Liver (tissue), 9 donors: ENCODE data around the gene CSPG4. TPM values are rescaled to one million over a fixed set of nuclear protein-coding genes. Genes with fewer than 3 reads are reported as not detected.

ENCODE experiments used
- DNase-seq: peaks from one replicate; pipeline ENCODE4 v3.0.0-alpha.2; 2017; ENCODE audit warnings: low spot score
- H3K27ac ChIP-seq, 2 donors: one replicate each; pipeline ENCODE4 v1.7.0; 2013; ENCODE audit warnings: inconsistent platforms in 2 of 2, low read length in 2 of 2, control low read depth in 1 of 2, low read depth in 1 of 2, mild to moderate bottlenecking in 1 of 2
- H3K27me3 ChIP-seq, 4 donors: one replicate each; pipeline versions ENCODE4 v1.6.1 to v1.7.0; 2013; ENCODE audit warnings: low read length in 3 of 4, inconsistent platforms in 1 of 4, mild to moderate bottlenecking in 1 of 4, moderate library complexity in 1 of 4; ENCODE audit not compliant: control insufficient read depth in 4 of 4, insufficient read depth in 4 of 4
- H3K36me3 ChIP-seq, 4 donors: one replicate each; pipeline versions ENCODE4 v1.6.1 to v1.7.0; 2013; ENCODE audit warnings: low read length in 3 of 4, mild to moderate bottlenecking in 3 of 4, low read depth in 1 of 4, moderate library complexity in 1 of 4; ENCODE audit not compliant: control insufficient read depth in 4 of 4, insufficient read depth in 3 of 4
- H3K4me1 ChIP-seq, 4 donors: one replicate each; pipeline versions ENCODE4 v1.6.1 to v1.7.0; 2013; ENCODE audit warnings: low read length in 3 of 4, mild to moderate bottlenecking in 3 of 4, moderate library complexity in 1 of 4; ENCODE audit not compliant: control insufficient read depth in 4 of 4, insufficient read depth in 4 of 4
- H3K4me3 ChIP-seq, 3 donors: one replicate each; pipeline versions ENCODE4 v1.6.1 to v1.7.0; 2013; ENCODE audit warnings: low read length in 3 of 3, control low read depth in 1 of 3, low read depth in 1 of 3, mild to moderate bottlenecking in 1 of 3
- H3K9ac ChIP-seq, 2 donors: one replicate each; pipeline ENCODE4 v1.7.0; 2013; ENCODE audit warnings: low read length in 2 of 2, mild to moderate bottlenecking in 2 of 2, moderate library complexity in 2 of 2, control low read depth in 1 of 2, low read depth in 1 of 2
- H3K9me3 ChIP-seq, 4 donors: one replicate each; pipeline versions ENCODE4 v1.6.1 to v1.7.0; 2013; ENCODE audit warnings: low read length in 3 of 4; ENCODE audit not compliant: control insufficient read depth in 4 of 4
- FOXA1 ChIP-seq: IDR thresholded peaks from 2 replicates; pipeline ENCODE4 v1.6.1; 2016; ENCODE audit warnings: antibody characterized with exemption
- HNF4A ChIP-seq, 2 donors: conservative IDR thresholded peaks; 2 replicates each; pipeline ENCODE4 v1.6.1; 2016; ENCODE audit warnings: antibody characterized with exemption in 2 of 2, mild to moderate bottlenecking in 2 of 2
- HNF4G ChIP-seq: IDR thresholded peaks from 2 replicates; pipeline ENCODE4 v1.6.1; 2016; ENCODE audit warnings: antibody characterized with exemption
- JUND ChIP-seq, 2 donors: IDR thresholded peaks; 2 replicates each; pipeline ENCODE4 v1.6.1; 2016; ENCODE audit warnings: antibody characterized with exemption in 2 of 2
- NR2F2 ChIP-seq: IDR thresholded peaks from 2 replicates; pipeline ENCODE4 v1.6.1; 2016; ENCODE audit warnings: antibody characterized with exemption
- RAD21 ChIP-seq, 2 donors: IDR thresholded peaks; 2 replicates each; pipeline ENCODE4 v1.6.1; 2016; ENCODE audit warnings: antibody characterized with exemption in 2 of 2, mild to moderate bottlenecking in 2 of 2
- RXRA ChIP-seq, 2 donors: IDR thresholded peaks; 2 replicates each; pipeline ENCODE4 v1.6.1; 2017 to 2018; ENCODE audit warnings: antibody characterized with exemption in 2 of 2, mild to moderate bottlenecking in 1 of 2
- SP1 ChIP-seq: IDR thresholded peaks from 2 replicates; pipeline ENCODE4 v1.6.1; 2018; ENCODE audit warnings: antibody characterized with exemption, mild to moderate bottlenecking
- YY1 ChIP-seq: IDR thresholded peaks from 2 replicates; pipeline ENCODE4 v1.6.1; 2016; ENCODE audit warnings: antibody characterized with exemption, mild to moderate bottlenecking
- WGBS: extraction: QIAGEN DNeasy Blood & Tissue Kit; methylation state at CpG from one replicate; pipeline ENCODE4 v1.1.7; 2013; 5-methylcytosine and 5-hydroxymethylcytosine counted together
- polyA plus RNA-seq, 2 donors: library from polyadenylated mRNA; stranded (reverse) in 1 of 2; unstranded in 1 of 2; fragments of 200-250 nt in 1 of 2; fragments of >200 nt in 1 of 2; fragmentation: Nextera tagmentation in 1 of 2; extraction: Ambion mirVana in 1 of 2; gene quantifications; one replicate each; pipeline versions ENCODE4 v1.2.1 to v1.2.3, GENCODE V29; 2013 to 2015
- total RNA-seq, 2 donors: library from RNA; depleted of rRNA; stranded (reverse); fragments of >200 nt; gene quantifications; one replicate each; pipeline ENCODE4 v1.2.3, GENCODE V29; 2014
- TF ChIP-seq, protein P1 (sequence below): IDR thresholded peaks from 2 replicates; pipeline ENCODE4 v1.6.1; 2016; ENCODE audit warnings: antibody characterized with exemption
- TF ChIP-seq, protein P2 (sequence below): IDR thresholded peaks from 2 replicates; pipeline ENCODE4 v1.6.1; 2016; ENCODE audit warnings: antibody characterized with exemption
- TF ChIP-seq, protein P3 (sequence below): fragments of 150-350 bp; IDR thresholded peaks from 2 replicates; pipeline ENCODE4 v1.5.1; 2017; ENCODE audit warnings: improper control_type of control experiment, low read depth, low read length; ENCODE audit not compliant: missing input control
- TF ChIP-seq, protein P4 (sequence below): IDR thresholded peaks from 2 replicates; pipeline ENCODE4 v1.6.1; 2016; ENCODE audit warnings: antibody characterized with exemption
- TF ChIP-seq, protein P5 (sequence below): IDR thresholded peaks from 2 replicates; pipeline ENCODE4 v1.6.1; 2016; ENCODE audit warnings: antibody characterized with exemption, mild to moderate bottlenecking
- donor health status: healthy.
- donor health status: healthy.
- donor health status: healthy.
- donor health status: healthy.
- donor health status: healthy.

The CSPG4 gene
- total and polyA plus RNA-seq, 4 donors: 0.07 to 1.5 (median 0.76) TPM

DNA sequence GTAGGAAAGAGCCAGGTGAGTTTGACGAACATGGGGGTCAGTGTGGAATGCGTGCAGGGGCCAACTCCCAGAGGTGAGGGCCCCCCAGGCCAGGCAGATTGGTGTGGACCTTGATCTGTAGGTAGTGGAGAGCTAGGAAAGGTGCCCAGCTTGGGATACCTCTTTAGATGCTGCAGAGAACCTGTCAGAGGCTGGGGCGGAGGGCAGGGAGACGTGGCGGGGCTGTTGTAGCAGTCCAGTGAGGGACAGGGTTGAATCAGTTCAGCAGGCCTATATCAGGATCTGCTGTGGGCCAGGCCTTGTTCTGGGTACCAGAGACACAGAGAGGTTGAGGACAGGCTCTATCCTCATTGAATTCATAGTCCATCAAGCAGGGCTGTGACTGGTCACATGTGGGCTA lies 56.3 kb downstream of the CSPG4 start:
- H3K4me3 ChIP-seq: no peak overlapping the region
- H3K4me1 ChIP-seq: peaks cover 7 to 42% (median 19%) of the 10 kb centered on the region in 4 donors
- no peak overlapping the region for H3K9ac ChIP-seq
- H3K27ac ChIP-seq: no peak overlapping the region
- DNase-seq: no peak
- WGBS: 96% methylated on average over 5 of the region's 5 CpGs
- TF ChIP-seq, protein P1, sequence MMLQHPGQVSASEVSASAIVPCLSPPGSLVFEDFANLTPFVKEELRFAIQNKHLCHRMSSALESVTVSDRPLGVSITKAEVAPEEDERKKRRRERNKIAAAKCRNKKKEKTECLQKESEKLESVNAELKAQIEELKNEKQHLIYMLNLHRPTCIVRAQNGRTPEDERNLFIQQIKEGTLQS: no peak
- no peak for TF ChIP-seq NR2F2
- TF ChIP-seq, protein P2, sequence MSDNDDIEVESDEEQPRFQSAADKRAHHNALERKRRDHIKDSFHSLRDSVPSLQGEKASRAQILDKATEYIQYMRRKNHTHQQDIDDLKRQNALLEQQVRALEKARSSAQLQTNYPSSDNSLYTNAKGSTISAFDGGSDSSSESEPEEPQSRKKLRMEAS: no peak
- TF ChIP-seq, protein P3, sequence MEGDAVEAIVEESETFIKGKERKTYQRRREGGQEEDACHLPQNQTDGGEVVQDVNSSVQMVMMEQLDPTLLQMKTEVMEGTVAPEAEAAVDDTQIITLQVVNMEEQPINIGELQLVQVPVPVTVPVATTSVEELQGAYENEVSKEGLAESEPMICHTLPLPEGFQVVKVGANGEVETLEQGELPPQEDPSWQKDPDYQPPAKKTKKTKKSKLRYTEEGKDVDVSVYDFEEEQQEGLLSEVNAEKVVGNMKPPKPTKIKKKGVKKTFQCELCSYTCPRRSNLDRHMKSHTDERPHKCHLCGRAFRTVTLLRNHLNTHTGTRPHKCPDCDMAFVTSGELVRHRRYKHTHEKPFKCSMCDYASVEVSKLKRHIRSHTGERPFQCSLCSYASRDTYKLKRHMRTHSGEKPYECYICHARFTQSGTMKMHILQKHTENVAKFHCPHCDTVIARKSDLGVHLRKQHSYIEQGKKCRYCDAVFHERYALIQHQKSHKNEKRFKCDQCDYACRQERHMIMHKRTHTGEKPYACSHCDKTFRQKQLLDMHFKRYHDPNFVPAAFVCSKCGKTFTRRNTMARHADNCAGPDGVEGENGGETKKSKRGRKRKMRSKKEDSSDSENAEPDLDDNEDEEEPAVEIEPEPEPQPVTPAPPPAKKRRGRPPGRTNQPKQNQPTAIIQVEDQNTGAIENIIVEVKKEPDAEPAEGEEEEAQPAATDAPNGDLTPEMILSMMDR: no peak
- TF ChIP-seq, protein P4, sequence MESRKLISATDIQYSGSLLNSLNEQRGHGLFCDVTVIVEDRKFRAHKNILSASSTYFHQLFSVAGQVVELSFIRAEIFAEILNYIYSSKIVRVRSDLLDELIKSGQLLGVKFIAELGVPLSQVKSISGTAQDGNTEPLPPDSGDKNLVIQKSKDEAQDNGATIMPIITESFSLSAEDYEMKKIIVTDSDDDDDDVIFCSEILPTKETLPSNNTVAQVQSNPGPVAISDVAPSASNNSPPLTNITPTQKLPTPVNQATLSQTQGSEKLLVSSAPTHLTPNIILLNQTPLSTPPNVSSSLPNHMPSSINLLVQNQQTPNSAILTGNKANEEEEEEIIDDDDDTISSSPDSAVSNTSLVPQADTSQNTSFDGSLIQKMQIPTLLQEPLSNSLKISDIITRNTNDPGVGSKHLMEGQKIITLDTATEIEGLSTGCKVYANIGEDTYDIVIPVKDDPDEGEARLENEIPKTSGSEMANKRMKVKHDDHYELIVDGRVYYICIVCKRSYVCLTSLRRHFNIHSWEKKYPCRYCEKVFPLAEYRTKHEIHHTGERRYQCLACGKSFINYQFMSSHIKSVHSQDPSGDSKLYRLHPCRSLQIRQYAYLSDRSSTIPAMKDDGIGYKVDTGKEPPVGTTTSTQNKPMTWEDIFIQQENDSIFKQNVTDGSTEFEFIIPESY: no peak
- TF ChIP-seq HNF4A (conservative IDR thresholded peaks at IDR 0.05): no peak
- TF ChIP-seq JUND (IDR thresholded peaks at IDR 0.05): no peak
- no peak for TF ChIP-seq YY1
- TF ChIP-seq, protein P5, sequence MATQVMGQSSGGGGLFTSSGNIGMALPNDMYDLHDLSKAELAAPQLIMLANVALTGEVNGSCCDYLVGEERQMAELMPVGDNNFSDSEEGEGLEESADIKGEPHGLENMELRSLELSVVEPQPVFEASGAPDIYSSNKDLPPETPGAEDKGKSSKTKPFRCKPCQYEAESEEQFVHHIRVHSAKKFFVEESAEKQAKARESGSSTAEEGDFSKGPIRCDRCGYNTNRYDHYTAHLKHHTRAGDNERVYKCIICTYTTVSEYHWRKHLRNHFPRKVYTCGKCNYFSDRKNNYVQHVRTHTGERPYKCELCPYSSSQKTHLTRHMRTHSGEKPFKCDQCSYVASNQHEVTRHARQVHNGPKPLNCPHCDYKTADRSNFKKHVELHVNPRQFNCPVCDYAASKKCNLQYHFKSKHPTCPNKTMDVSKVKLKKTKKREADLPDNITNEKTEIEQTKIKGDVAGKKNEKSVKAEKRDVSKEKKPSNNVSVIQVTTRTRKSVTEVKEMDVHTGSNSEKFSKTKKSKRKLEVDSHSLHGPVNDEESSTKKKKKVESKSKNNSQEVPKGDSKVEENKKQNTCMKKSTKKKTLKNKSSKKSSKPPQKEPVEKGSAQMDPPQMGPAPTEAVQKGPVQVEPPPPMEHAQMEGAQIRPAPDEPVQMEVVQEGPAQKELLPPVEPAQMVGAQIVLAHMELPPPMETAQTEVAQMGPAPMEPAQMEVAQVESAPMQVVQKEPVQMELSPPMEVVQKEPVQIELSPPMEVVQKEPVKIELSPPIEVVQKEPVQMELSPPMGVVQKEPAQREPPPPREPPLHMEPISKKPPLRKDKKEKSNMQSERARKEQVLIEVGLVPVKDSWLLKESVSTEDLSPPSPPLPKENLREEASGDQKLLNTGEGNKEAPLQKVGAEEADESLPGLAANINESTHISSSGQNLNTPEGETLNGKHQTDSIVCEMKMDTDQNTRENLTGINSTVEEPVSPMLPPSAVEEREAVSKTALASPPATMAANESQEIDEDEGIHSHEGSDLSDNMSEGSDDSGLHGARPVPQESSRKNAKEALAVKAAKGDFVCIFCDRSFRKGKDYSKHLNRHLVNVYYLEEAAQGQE: no peak
- no peak for TF ChIP-seq RXRA (IDR thresholded peaks at IDR 0.05)
- no peaks in the 10 kb centered on the region for H3K27me3 ChIP-seq
- H3K36me3 ChIP-seq: peaks cover 0 to 22% (median 10%) of the 10 kb centered on the region in 4 donors
- no peaks in the 10 kb centered on the region for H3K9me3 ChIP-seq

DNA sequence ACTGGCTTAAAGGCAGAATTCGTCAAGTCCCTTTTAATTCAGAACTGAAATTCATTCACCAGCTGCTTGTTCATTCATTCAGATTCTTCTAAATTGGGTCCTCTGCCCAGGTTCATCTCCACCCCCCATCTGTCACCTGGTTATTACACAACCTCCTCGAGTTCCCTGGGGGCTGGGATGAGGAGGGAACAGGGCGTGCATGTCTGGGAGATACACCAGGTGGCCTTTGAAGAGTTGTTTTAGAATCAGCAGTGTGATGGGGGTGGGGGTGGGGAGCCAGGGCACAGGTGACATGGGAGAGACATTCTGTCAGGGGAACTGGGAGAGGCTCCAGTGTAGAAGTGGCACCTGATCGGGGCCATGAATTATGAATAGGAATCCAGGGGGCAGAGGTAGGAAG lies 56.7 kb downstream of the CSPG4 start:
- WGBS: 74% methylated on average over 4 of the region's 4 CpGs
- peaks cover 10 to 45% (median 22%) of the 10 kb centered on the region in 4 donors for H3K4me1 ChIP-seq
- H3K27ac ChIP-seq: no peak overlapping the region

More for the DNA sequence above, 56.7 kb downstream of the CSPG4 start:
- Histone ChIP-seq H3K9me3 (no peaks in the 10 kb centered on the region), H3K9ac (no peak overlapping the region), H3K36me3 (peaks cover 0 to 22% (median 10%) of the 10 kb centered on the region in 4 donors), H3K4me3 (no peak overlapping the region), H3K27me3 (no peaks in the 10 kb centered on the region)
- no peak for DNase-seq
- TF ChIP-seq, protein P4: no peak
- TF ChIP-seq RXRA (IDR thresholded peaks at IDR 0.05): no peak
- TF ChIP-seq, protein P3: no peak
- no peak for TF ChIP-seq FOXA1
- no peak for TF ChIP-seq YY1
- no peak for TF ChIP-seq RAD21 (IDR thresholded peaks at IDR 0.05)
- no peak for TF ChIP-seq JUND (IDR thresholded peaks at IDR 0.05)
- TF ChIP-seq, protein P2: no peak
- no peak for TF ChIP-seq HNF4G
- TF ChIP-seq, protein P1: no peak
- TF ChIP-seq SP1: no peak
